ENCODE data around the gene WBP2NL.
A peak's percentile ranks its signal among the peaks of the same experiment; 100 is the strongest.

WBP2NL gene

GRCh38 chr22:41952713-41953112 is 45.9 kb upstream of the WBP2NL start:
- no peak overlapping the region for H2AFZ ChIP-seq (ENCODE audit: low read depth)
- H3K36me3 ChIP-seq (ENCODE audit: insufficient read depth), result no peaks in the 10 kb centered on the region
- no peak overlapping the region for H3K9ac ChIP-seq
- no peaks in the 10 kb centered on the region for H3K79me2 ChIP-seq (ENCODE audit: insufficient read depth, low read depth)
- no peak for TF ChIP-seq CTCF (conservative IDR thresholded peaks at IDR 0.05; ENCODE audit: low read depth, low read length)
- H3K27me3 ChIP-seq (ENCODE audit: insufficient read depth, low read depth), result no peaks in the 10 kb centered on the region
- peaks cover 7% of the 10 kb centered on the region for H3K4me1 ChIP-seq (ENCODE audit: low read depth, poor library complexity, severe bottlenecking)
- H3K4me3 ChIP-seq (IDR thresholded peaks at IDR 0.05; ENCODE audit: insufficient read depth, low read depth, low read length), result no peak overlapping the region
- H4K20me1 ChIP-seq (ENCODE audit: insufficient read depth), result no peaks in the 10 kb centered on the region
- H3K27ac ChIP-seq, result no peak overlapping the region
- H3K4me2 ChIP-seq, result no peak overlapping the region

- Histone ChIP-seq H4K20me1 (ENCODE audit: insufficient read depth) (no peaks in the 10 kb centered on the region), H3K36me3 (ENCODE audit: insufficient read depth) (no peaks in the 10 kb centered on the region), H3K4me1 (ENCODE audit: low read depth, poor library complexity, severe bottlenecking) (peaks cover 6% of the 10 kb centered on the region), H3K27ac (no peak overlapping the region), H3K4me3 (IDR thresholded peaks at IDR 0.05; ENCODE audit: insufficient read depth, low read depth, low read length) (no peak overlapping the region), H3K27me3 (ENCODE audit: insufficient read depth, low read depth) (no peaks in the 10 kb centered on the region), H3K4me2 (no peak overlapping the region), H3K79me2 (ENCODE audit: insufficient read depth, low read depth) (no peaks in the 10 kb centered on the region), H2AFZ (ENCODE audit: low read depth) (no peak overlapping the region; the same call in 1 of the 2 replicates), H3K9ac (no peak overlapping the region)
- 0 out of 2 replicates have a peak, but pooled peaks have one; percentile 15 for TF ChIP-seq CTCF (conservative IDR thresholded peaks at IDR 0.05; ENCODE audit: low read depth, low read length)
Observed at GRCh38 chr22:41957941-41958556, 40.5 kb upstream of the WBP2NL start.

GRCh38 chr22:41963453-41964111 is 35.0 kb upstream of the WBP2NL start:
- no peaks in the 10 kb centered on the region for H3K36me3 ChIP-seq (ENCODE audit: insufficient read depth)
- no peaks in the 10 kb centered on the region for H3K79me2 ChIP-seq (ENCODE audit: insufficient read depth, low read depth)
- no peak overlapping the region for H2AFZ ChIP-seq (ENCODE audit: low read depth)
- peaks cover 6% of the 10 kb centered on the region for H3K4me1 ChIP-seq (ENCODE audit: low read depth, poor library complexity, severe bottlenecking)
- H3K4me3 ChIP-seq (IDR thresholded peaks at IDR 0.05; ENCODE audit: insufficient read depth, low read depth, low read length), result no peak overlapping the region
- TF ChIP-seq CTCF (conservative IDR thresholded peaks at IDR 0.05; ENCODE audit: low read depth, low read length), result no peak
- H3K9ac ChIP-seq, result no peak overlapping the region
- H3K27ac ChIP-seq, result no peak overlapping the region
- H3K4me2 ChIP-seq, result no peak overlapping the region
- no peaks in the 10 kb centered on the region for H3K27me3 ChIP-seq (ENCODE audit: insufficient read depth, low read depth)
- no peaks in the 10 kb centered on the region for H4K20me1 ChIP-seq (ENCODE audit: insufficient read depth)

GRCh38 chr22:41964112-41964491 is 34.5 kb upstream of the WBP2NL start:
- no peaks in the 10 kb centered on the region for H3K27me3 ChIP-seq (ENCODE audit: insufficient read depth, low read depth)
- peaks cover 6% of the 10 kb centered on the region for H3K4me1 ChIP-seq (ENCODE audit: low read depth, poor library complexity, severe bottlenecking)
- no peak overlapping the region for H3K4me3 ChIP-seq (IDR thresholded peaks at IDR 0.05; ENCODE audit: insufficient read depth, low read depth, low read length)
- H3K27ac ChIP-seq, result no peak overlapping the region
- H4K20me1 ChIP-seq (ENCODE audit: insufficient read depth), result no peaks in the 10 kb centered on the region
- no peaks in the 10 kb centered on the region for H3K36me3 ChIP-seq (ENCODE audit: insufficient read depth)
- no peak overlapping the region for H3K4me2 ChIP-seq
- H3K79me2 ChIP-seq (ENCODE audit: insufficient read depth, low read depth), result no peaks in the 10 kb centered on the region
- H2AFZ ChIP-seq (ENCODE audit: low read depth), result no peak overlapping the region
- TF ChIP-seq CTCF (conservative IDR thresholded peaks at IDR 0.05; ENCODE audit: low read depth, low read length), result no peak
- H3K9ac ChIP-seq, result no peak overlapping the region

Measured in KMS-11 (cell line).